Stimulated activated naive CD8-positive, alpha-beta T cell treated with anti-CD3 and anti-CD28 coated beads, Interleukin-15, Interleukin-2, amounts not matched to agents 100 ng/mL and 50 ng/mL, for 24 hours (primary cell): ENCODE results near the gene CAV1.
A peak's percentile ranks its signal among the peaks of the same experiment; 100 is the strongest.
"Not testable (repeated sequence)": the region's sequence is repeated elsewhere in the genome, so short reads cannot be mapped to it uniquely, and the experiment has no call there.

Source experiments
- H3K27ac Mint-ChIP-seq: one replicate; pipeline ENCODE4 v1.8.0; 2021; ENCODE audit warnings: mild to moderate bottlenecking, mixed read lengths
- H3K27me3 Mint-ChIP-seq: one replicate; pipeline ENCODE4 v1.8.0; 2021; ENCODE audit warnings: mixed read lengths
- H3K36me3 Mint-ChIP-seq: one replicate; pipeline ENCODE4 v1.8.0; 2021; ENCODE audit warnings: low read depth, mixed read lengths
- H3K4me1 Mint-ChIP-seq: one replicate; pipeline ENCODE4 v1.8.0; 2021; ENCODE audit warnings: low read depth, mixed read lengths
- H3K4me3 Mint-ChIP-seq: one replicate; pipeline ENCODE4 v1.8.0; 2021; ENCODE audit warnings: mild to moderate bottlenecking, mixed read lengths
- H3K9me3 Mint-ChIP-seq: one replicate; pipeline ENCODE4 v1.8.0; 2021; ENCODE audit warnings: mixed read lengths

CAV1 gene

DNA sequence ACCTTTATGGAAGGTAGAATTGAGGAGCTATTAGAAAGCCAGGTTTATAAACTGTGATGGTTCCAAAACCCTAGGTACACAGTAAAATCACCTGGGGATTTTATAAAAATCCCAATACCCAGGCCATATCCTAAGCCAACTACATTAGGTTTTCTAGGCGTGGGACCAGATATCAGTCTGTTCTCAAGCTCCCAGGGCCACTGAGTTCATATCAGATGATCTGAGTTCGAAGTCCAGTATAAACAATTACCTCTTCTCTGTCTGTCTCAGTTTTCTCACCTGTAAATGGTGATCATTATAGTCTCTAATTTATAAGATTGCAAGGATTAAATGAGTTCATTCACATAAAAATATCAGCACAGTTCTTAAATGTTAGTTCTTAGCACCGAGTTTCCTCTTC lies 60.6 kb downstream of the CAV1 start:
- Mint-ChIP-seq H3K27ac (no peak overlapping the region), H3K4me3 (no peak overlapping the region), H3K27me3 (peaks cover 5% of the 10 kb centered on the region), H3K36me3 (no peaks in the 10 kb centered on the region), H3K9me3 (no peaks in the 10 kb centered on the region), H3K4me1 (peaks cover 40% of the 10 kb centered on the region)

DNA sequence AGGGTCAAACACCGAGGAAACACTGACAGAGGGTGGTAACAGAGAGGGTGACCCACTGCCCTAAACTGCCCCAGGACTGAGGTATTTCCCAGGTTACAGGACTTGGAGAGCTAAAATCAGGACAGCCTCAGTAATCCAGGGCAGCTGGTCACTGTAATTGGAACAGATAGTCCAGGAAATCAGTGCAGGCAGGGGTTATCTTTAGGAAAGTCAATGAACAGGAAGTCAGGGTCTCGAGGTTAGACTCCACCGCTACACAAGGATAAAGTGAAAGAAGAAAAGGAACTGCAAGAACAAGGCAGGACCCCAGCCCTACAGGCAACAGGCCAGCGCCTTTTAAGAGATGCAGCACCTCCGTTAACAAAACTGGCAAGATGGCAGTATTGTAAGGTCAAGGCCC lies 61.1 kb downstream of the CAV1 start:
- no peak overlapping the region for H3K27ac Mint-ChIP-seq
- H3K4me1 Mint-ChIP-seq = peaks cover 40% of the 10 kb centered on the region
- H3K36me3 Mint-ChIP-seq = no peaks in the 10 kb centered on the region
- peaks cover 5% of the 10 kb centered on the region for H3K27me3 Mint-ChIP-seq
- no peak overlapping the region for H3K4me3 Mint-ChIP-seq
- H3K9me3 Mint-ChIP-seq = no peaks in the 10 kb centered on the region

DNA sequence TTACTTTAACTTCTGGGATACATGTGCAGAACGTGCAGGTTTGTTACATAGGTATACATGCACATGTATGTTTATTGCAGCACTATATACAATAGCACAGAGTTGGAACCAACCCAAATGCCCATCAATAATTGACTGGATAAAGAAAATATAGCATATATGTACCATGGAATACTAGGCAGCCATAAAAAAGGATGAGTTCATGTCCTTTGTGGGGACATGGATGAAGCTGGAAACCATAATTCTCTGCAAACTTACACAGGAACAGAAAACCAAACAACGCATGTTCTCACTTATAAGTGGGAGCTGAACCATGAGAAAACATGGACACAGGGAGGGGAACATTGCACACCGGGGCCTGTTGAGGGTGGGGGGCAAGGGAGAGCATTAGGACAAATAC lies 62.4 kb downstream of the CAV1 start:
- H3K4me3 Mint-ChIP-seq, H3K27ac Mint-ChIP-seq: not testable (repeated sequence)
- peaks cover 13% of the 10 kb centered on the region for H3K27me3 Mint-ChIP-seq

DNA sequence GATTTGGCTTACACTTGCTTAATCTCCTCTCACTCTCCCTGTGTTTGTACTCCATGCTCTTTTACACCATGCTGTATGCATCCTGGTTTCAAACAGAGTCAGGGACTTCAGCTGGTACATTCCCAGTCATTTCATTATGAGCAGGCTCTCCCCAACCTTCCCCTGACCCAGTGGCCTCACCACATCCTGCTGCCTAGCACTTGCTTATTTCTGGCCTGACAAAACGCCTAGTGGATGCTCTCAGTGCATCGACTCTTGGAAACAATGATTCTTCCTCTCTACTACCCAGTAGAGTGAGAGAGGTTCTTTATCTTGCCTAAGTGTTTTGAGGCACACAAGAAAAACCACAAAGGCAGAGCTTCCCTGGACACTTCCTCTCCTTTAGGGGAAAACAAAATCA lies 63.4 kb downstream of the CAV1 start:
- Mint-ChIP-seq H3K27ac (peak overlapping the region; percentile 62), H3K4me1 (peaks cover 40% of the 10 kb centered on the region), H3K9me3 (no peaks in the 10 kb centered on the region), H3K36me3 (no peaks in the 10 kb centered on the region), H3K27me3 (peaks cover 22% of the 10 kb centered on the region), H3K4me3 (peak overlapping the region; percentile 12)

More for the DNA sequence above, 62.4 kb downstream of the CAV1 start:
- H3K4me1 Mint-ChIP-seq = peaks cover 45% of the 10 kb centered on the region
- not testable (repeated sequence) for H3K9me3 Mint-ChIP-seq, H3K36me3 Mint-ChIP-seq

DNA sequence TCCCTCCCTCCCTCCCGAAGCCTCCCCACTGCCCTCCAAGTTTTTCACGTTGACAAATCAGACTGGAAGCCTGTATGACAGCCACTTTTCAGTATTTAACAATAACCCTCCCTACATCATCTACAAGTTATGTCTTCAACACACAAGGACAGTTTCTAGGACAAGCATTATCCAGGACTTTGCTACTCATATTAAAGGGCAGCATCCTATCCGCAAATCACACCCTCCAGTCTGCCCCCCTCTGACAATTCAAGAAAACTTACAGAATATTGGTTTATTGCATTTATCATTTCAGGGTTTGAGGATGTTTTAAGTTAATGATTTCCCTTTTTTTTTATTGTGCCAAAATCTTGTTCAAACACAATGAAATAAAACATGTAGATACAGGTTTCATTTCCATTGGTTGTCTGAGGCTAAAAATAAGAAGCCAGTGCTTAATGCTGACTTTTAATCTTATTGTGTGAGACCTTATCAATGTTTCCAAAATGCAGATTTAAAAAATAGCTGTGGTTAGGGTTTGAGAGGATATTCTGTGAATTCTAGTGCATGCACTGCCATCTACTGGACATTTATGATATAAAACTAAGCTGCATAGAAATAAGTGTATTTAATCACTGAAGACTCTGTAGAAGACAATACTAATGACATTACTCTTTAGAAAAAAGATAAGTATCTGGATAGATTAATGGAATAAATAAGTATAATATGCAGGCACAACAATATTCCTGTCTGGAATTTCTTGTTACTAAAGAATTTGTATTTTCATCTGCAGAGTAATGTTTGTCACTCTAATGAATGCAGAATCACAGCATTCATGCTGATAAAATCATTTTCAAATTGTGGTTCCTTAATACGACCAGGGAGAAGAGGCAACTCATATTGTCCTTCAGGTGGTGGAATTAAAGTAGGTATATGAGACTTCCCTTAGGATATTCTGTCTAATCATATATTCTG lies 64.1 kb downstream of the CAV1 start:
- no peaks in the 10 kb centered on the region for H3K9me3 Mint-ChIP-seq
- H3K4me3 Mint-ChIP-seq = no peak overlapping the region
- peak overlapping the region; percentile 24 for H3K27ac Mint-ChIP-seq
- no peaks in the 10 kb centered on the region for H3K36me3 Mint-ChIP-seq
- peaks cover 26% of the 10 kb centered on the region for H3K27me3 Mint-ChIP-seq
- H3K4me1 Mint-ChIP-seq = peaks cover 33% of the 10 kb centered on the region

DNA sequence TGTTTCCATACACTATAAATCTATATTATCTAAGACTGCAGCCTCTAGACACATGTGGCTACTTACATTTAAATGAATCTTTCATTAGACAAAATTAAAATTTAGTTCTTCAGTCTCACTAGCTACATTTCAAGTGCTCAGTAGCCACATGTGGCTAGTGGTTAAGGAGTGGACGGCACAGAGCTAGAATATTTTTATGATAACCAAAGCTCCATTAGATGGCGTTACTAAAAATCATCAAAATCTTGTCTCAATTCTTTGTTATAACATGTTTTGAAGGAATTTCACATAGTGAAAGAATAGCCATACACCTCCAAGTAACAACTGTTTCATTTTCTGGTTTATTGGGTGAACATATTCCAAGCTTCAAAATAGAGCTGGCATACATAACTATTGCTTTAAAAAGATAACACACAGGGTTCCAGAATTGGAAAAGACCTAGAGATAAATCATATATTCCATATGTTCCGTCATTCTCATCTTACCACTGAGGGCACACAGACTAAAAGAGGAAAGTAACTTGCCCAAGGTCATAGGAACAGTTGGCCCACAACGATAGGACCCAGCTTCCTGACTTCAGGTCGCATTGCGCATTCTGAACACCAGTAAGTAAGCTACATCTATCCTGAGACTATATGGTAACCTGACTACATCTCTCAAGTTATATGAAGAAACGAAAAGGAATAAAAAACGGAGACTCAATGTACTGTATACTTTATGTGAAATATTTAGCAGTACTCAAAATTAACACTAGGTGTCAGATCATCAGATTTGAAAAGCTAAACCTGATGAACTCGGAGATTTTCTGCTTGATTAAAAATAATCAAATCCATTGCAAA lies 66.6 kb downstream of the CAV1 start:
- Mint-ChIP-seq H3K27me3 (peaks cover 42% of the 10 kb centered on the region), H3K36me3 (no peaks in the 10 kb centered on the region), H3K27ac (no peak overlapping the region), H3K4me1 (peaks cover 30% of the 10 kb centered on the region), H3K9me3 (no peaks in the 10 kb centered on the region), H3K4me3 (peak overlapping the region; percentile 25)

DNA sequence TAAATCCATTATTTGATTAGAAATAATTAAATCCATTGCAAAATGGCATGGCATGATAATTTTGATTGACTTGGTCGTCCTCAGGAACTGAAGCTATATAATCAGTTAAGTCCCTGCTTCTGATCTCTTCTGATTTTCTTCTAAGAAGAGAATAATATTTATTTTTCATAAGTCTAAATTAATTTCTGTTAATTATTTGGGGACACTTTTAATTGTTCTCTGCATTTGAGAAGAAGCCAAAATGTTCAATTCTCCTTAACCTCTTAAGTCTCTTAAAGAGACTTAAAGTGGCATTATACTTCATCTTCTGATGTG lies 67.2 kb downstream of the CAV1 start:
- H3K4me1 Mint-ChIP-seq = peaks cover 30% of the 10 kb centered on the region
- H3K27me3 Mint-ChIP-seq = peaks cover 48% of the 10 kb centered on the region
- H3K36me3 Mint-ChIP-seq = no peaks in the 10 kb centered on the region
- H3K9me3 Mint-ChIP-seq = no peaks in the 10 kb centered on the region
- no peak overlapping the region for H3K4me3 Mint-ChIP-seq
- no peak overlapping the region for H3K27ac Mint-ChIP-seq

DNA sequence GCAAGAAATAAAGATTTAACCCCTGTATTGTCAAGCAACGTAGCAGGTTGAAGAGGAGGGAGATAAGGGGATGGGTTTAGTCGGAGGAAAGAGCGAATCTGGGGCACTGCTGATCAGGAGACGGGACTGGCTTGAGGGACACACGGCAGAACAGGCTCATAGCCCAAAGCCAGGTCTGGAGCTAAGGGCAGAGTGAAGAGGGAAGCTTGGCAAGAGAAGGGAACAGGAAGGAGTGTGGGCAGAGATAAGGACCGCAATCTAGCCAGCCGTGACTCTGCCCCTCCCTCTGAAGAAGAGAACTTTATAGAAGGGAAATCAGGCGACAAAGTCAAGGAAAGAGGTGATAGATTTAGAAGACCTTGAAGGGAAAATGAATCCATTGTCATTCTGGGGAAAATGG lies 67.6 kb downstream of the CAV1 start:
- Mint-ChIP-seq H3K27ac (no peak overlapping the region), H3K4me3 (no peak overlapping the region)

DNA sequence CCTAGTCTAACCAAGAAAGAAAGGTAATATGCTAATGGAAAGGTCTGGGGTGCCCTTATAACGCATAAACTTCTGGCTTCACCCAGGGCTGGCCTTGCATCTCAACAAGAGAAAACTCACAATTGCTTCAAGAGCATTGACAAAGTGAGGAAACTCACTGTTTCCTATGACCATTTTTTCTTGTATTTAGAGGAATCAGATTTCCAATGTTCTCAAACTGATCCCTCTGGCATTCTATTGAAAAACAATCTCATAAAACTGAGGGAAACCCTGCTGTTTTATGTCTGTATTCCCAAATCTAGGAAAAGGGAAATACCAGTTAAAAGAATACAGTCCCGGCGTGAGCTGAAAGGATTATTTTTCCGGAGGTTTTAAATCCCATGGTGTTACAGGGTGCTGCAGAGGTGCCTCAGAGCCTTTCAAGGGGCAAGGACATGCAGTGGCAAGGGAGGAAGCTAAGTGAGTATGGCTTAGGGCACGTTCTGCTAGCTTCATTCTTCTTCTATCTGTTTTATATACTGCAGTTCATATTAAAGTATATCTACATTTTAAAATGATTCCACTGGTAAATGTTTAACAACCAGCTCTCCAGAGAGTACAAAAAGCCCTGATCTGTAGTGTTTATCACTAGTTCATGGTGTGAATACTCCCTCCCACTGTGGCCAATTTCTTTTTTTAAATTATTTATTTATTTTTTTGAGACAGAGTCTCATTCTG lies 68.7 kb downstream of the CAV1 start:
- H3K4me1 Mint-ChIP-seq = peaks cover 17% of the 10 kb centered on the region
- no peaks in the 10 kb centered on the region for H3K36me3 Mint-ChIP-seq
- H3K27ac Mint-ChIP-seq = no peak overlapping the region
- H3K4me3 Mint-ChIP-seq = no peak overlapping the region
- peaks cover 60% of the 10 kb centered on the region for H3K27me3 Mint-ChIP-seq
- no peaks in the 10 kb centered on the region for H3K9me3 Mint-ChIP-seq

More for the DNA sequence above, 67.6 kb downstream of the CAV1 start:
- Mint-ChIP-seq H3K4me1 (peaks cover 27% of the 10 kb centered on the region), H3K9me3 (no peaks in the 10 kb centered on the region), H3K27me3 (peaks cover 53% of the 10 kb centered on the region), H3K36me3 (no peaks in the 10 kb centered on the region)

DNA sequence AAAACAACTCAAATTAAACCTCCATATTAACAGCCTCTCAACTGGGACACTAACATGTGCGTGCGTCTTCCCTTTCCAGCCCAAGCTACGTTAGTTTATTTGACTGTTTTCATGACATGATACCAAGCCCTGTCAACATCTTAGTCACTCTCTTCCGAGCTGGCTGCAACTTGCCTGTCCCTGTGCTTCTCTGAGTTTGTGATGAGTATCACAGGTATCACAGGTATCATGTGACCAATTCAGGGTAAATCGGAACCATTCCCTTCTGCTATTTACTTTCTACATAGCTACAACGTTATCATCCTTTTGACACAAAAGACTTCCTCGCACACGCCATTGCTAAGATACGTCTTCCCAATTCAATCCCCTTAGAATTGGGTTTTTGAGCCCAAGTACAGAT lies 70.2 kb downstream of the CAV1 start:
- peaks cover 11% of the 10 kb centered on the region for H3K4me1 Mint-ChIP-seq

DNA sequence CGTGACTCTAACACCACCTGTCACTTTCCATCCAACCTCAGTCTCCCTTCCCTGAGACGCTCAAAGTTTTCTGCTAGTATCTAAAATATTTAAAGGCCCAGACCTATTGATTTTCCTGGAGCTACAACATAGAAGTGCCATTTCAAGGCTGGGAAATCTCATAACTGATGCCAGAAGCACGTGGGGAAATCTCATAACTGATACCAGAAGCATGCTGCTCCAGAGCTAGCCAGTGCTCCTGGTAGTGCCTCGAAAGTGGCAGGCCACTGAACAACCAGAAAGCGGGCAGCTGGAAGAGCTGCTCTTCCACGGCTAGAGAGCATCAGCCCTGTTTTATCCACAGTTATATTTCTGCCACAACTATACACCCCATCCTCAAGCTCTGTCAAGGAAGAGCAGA lies 72.5 kb downstream of the CAV1 start:
- Mint-ChIP-seq H3K27ac (no peak overlapping the region), H3K4me1 (peaks cover 16% of the 10 kb centered on the region), H3K27me3 (peaks cover 57% of the 10 kb centered on the region), H3K9me3 (no peaks in the 10 kb centered on the region), H3K4me3 (no peak overlapping the region), H3K36me3 (no peaks in the 10 kb centered on the region)

More for the DNA sequence above, 70.2 kb downstream of the CAV1 start:
- H3K27ac Mint-ChIP-seq = no peak overlapping the region
- H3K9me3 Mint-ChIP-seq = no peaks in the 10 kb centered on the region
- H3K36me3 Mint-ChIP-seq = no peaks in the 10 kb centered on the region
- no peak overlapping the region for H3K4me3 Mint-ChIP-seq
- H3K27me3 Mint-ChIP-seq = peaks cover 66% of the 10 kb centered on the region

DNA sequence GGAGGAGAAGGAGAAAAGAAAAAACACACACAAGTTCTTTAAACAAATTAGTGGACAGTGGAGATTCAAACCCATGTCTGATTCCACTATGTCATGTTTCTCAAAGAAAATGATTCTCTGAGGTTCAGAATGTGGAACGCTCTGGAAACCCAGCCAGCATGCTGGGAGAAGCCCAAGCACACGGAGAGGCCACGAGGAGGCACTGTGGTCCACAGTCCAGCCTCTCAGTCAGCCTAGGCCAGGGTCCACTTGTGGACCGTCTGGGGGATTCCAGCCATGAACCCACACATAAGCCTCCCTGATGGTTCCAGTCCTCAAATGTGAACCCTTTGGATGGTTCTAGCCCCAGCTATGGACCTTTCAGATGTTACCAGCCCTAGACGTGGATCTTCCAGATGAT lies 73.4 kb downstream of the CAV1 start:
- Mint-ChIP-seq H3K4me1 (peaks cover 12% of the 10 kb centered on the region), H3K36me3 (no peaks in the 10 kb centered on the region), H3K9me3 (no peaks in the 10 kb centered on the region), H3K27me3 (peaks cover 49% of the 10 kb centered on the region), H3K27ac (no peak overlapping the region), H3K4me3 (no peak overlapping the region)

DNA sequence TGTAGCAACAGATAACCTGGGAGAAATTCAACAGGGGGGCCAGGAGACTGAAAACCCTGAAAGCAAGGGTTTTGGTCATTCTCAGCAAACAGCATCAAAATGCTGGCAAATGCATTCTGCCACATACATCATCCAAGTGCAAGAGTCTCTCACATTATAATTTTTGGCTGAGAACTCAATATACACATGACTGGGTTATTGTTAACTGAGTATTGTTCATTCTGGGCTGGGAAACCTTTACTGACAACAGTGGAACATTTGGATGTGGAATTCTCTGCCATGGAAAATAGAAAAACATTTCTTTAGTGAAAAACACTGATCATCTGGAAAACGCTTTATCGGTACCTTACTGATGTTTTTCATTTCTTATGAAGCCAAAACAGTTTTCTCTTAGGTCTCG lies 74.0 kb downstream of the CAV1 start:
- Mint-ChIP-seq H3K4me1 (peaks cover 12% of the 10 kb centered on the region), H3K4me3 (no peak overlapping the region), H3K27ac (no peak overlapping the region), H3K36me3 (no peaks in the 10 kb centered on the region), H3K9me3 (no peaks in the 10 kb centered on the region), H3K27me3 (peaks cover 45% of the 10 kb centered on the region)

DNA sequence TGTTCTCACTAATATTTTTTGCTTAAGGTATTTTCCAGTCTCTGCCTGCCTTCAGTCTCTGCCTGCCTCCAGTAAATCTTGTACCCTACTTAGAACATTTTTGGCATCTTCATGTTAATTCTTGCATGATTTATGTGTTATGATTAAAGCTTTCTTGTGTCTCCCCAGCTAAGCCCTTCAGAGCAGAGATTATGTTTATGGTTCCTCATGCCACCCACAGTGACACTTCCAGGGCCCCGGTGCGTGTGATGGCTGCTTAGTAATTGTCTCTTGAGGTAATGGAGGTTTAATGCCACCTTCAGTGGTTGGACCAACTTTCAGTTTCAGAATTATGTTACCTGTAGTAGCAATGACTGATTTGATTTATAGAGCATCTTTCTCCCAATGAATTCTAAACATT lies 76.6 kb downstream of the CAV1 start:
- no peak overlapping the region for H3K27ac Mint-ChIP-seq
- H3K27me3 Mint-ChIP-seq = peaks cover 34% of the 10 kb centered on the region
- H3K4me3 Mint-ChIP-seq = no peak overlapping the region
- peaks cover 12% of the 10 kb centered on the region for H3K4me1 Mint-ChIP-seq
- H3K9me3 Mint-ChIP-seq = no peaks in the 10 kb centered on the region
- no peaks in the 10 kb centered on the region for H3K36me3 Mint-ChIP-seq

DNA sequence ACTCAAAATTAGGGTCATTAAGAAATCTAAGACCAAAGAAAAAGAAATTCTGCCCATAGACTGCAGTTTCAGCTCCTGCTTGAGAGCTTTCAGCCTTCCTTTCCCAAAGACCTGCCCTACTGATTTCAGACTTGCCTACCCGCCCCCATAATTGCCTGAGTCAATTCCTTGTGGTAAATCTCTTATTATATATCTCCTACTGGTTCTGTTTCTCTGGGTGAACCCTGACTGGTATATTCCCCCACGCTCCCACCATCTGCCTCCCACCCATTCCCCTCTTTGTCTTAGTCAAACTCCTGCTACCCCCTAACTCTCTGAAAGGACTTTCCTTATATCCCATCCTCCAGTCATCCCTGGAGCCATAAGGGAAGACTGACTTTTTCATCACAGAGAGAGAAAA lies 82.5 kb downstream of the CAV1 start:
- H3K27ac Mint-ChIP-seq = no peak overlapping the region
- H3K27me3 Mint-ChIP-seq = peaks cover 22% of the 10 kb centered on the region
- no peaks in the 10 kb centered on the region for H3K9me3 Mint-ChIP-seq
- no peaks in the 10 kb centered on the region for H3K4me1 Mint-ChIP-seq
- no peak overlapping the region for H3K4me3 Mint-ChIP-seq
- H3K36me3 Mint-ChIP-seq = no peaks in the 10 kb centered on the region
